HG02798 (cell line): ENCODE data around the gene PLEK2.
"Not testable (repeated sequence)": the region's sequence is repeated elsewhere in the genome, so short reads cannot be mapped to it uniquely, and the experiment has no call there.

ENCODE experiments used
- ATAC-seq: cut with Tn5 transposase; IDR thresholded peaks from one replicate; pipeline ENCODE4 v1.9.1; 2021; ENCODE audit warnings: mild to moderate bottlenecking; ENCODE audit not compliant: unreplicated experiment, poor library complexity

PLEK2 gene

DNA sequence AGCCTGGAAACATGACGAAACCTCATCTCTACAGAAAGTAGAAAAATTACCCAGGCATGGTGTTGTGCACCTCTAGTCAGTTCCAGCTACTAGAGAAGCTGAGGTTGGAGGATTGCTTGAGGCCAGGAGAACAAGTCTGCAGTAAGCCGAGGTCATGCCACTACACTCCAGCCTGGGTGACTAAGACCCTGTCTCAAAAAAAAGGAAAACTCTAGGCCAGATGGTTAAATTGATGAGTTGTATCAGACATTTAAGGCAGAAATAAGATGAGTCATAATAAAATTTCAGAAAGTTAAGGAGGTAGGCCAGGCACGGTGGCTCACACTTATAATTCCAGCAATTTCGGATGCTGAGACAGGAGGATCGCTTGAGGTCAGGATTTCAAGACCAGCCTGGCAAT lies 41.1 kb downstream of the PLEK2 start:
- no peak for ATAC-seq

DNA sequence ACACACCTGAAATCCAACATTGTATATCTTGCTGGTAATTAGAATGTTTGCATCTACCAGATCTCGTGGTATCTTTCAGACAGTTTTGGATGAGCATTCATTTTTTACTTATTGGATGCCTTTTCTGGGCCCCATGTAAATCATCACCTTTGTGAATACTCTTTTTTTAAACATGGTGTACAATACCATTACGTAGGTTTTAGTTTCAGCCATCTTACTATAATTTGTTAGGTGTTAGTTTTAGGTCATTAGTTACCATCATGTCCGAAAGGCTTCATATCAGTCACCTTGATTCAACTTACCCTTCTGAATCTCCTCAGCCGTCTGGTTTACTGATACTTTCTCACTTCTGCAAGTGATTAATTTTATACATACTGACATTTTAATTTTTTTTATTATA lies 46.5 kb downstream of the PLEK2 start:
- no peak for ATAC-seq

DNA sequence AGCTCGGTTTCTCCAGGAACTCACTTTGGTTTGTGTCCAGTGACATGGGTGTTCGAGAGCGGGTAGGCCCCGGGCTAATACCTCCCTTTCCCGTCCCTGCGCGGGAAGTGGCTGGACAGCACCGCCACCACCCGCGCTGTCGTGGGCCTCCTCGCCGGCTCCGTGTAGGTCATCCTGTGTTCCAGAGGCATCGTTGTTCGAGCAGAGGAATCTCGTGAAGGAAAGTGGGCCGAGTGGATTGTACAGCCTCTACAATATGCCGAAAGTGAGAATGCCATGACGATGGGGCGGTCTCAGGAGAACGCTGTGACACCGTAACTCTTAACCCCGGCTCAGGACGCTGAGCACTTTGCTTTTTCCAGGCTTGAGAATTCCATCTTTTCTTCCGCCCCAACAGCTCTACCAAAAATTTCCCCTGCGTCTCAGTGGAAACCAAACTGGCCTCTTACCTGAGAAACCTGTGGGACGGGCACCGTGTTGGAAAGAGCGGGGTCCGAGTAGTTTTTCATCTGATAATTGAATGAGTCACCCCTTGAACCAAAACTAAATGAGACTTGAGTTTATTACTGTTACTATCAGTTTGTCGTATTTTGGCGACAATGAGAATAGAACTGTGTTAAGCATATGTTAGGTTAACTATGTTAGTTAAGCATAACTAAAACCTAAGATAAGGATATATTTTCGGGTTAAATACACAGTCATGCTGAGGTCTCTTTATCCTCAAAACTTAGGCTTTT lies 51.3 kb downstream of the PLEK2 start:
- peak; percentile 30 for ATAC-seq

DNA sequence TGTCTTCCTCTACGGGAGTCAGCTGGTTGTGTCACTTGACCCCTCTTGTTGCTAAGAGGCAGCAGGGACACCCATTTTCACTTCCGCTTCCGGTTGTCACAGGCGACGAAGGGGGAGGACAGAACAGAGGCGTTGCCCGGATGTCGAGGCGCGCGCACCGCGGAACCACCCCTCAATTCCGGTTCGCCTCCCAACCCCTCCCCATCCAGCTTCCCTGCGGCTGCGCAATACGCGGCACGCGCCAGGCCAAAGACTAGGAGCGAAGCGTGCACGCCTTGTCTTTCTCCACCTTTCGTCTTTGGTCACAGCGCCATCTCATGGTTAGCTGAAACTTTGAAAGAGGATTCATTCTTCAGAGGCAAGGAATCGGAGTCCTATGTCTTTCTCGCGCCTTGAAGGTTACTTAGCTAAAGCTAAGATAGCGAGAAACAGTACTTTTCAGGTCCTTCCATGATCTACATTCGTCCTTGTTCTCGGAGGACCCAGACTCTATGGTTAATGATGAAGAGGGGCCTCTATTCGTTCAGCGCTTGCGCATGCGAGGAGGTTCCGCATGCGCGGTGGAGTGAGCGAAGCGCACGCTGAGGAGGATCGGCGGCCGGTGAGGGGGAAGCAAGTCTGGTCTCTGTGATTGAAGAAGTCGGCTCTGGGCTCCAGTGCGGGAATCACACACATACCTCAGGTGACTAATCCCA lies 52.0 kb downstream of the PLEK2 start, which contains the start of the genes ATP6V1D and EIF2S1:
Gene ATP6V1D (minus strand): TSS at position 30 of the 695 bp plus-strand sequence. CDS start 106 bp downstream, outside the sequence.
Gene EIF2S1 (plus strand): TSS at position 554 of the 695 bp plus-strand sequence. CDS start 4,440 bp downstream, outside the sequence.
- ATAC-seq = peak; percentile 93

DNA sequence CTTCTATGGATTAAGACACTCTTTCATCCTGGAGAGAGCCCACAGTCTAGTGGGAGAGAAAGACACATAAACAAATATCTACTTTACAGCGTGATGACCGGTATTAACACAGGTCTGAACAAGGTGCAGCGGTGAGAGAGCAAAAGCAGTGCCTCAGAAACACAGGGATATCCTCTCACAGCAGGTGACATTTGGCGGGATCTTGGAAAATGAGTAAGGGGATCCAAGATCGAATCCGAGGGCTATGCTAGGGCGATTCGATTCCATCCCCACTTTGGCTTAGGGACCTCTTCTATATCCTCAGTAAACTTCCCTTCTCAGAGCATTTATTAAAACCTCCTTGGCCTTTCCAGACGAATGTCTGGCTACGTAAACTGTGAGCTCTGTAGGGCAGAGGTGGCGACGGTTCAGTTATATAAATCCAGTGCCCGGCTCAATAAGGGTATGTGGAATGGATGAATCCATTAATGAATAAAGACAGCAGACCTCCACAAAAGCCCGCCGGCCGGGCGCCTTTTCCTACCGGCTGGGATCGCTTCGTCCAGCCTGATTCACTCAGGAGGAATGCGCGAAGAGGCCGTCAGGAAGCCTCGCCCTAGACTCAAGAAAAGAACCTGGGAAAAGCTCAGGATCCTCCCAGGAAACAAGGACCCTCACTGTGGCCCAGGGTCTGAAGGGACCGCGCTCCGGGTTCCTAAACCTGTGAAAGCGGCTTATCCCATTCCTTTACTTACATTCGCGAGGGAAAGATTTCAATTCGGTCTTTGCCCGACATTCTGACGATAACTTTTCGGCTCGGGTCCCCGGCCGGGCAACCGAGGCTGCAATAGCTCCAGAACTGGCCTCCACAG lies 52.8 kb downstream of the PLEK2 start:
- no peak for ATAC-seq

DNA sequence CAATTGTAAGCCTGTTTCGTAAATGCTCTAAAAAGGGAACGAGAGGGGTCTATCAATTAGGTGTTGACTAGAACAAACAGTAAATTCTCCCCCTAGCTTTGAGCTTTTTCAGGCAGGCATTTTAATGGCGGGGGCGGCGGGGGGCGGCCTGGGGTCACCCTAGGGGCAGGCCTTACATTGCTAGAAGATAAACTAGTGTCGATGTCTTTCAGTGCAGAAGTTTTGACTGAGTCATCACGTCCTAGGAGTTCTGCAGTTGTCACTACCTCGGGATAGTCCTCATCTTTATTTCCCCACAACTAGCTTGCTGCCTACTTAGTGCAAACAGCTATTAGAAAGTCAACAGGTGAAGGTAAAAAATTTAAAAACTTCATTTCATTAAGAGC lies 54.0 kb downstream of the PLEK2 start:
- ATAC-seq = no peak

GRCh38 chr14:67357186-67357968 lies 54.6 kb downstream of the PLEK2 start:
- ATAC-seq = no peak

- no peak for ATAC-seq
These were observed 59.9 kb downstream of the PLEK2 start for GRCh38 chr14:67352055-67352454.

GRCh38 chr14:67345583-67345982 lies 66.4 kb downstream of the PLEK2 start:
- ATAC-seq = no peak

DNA sequence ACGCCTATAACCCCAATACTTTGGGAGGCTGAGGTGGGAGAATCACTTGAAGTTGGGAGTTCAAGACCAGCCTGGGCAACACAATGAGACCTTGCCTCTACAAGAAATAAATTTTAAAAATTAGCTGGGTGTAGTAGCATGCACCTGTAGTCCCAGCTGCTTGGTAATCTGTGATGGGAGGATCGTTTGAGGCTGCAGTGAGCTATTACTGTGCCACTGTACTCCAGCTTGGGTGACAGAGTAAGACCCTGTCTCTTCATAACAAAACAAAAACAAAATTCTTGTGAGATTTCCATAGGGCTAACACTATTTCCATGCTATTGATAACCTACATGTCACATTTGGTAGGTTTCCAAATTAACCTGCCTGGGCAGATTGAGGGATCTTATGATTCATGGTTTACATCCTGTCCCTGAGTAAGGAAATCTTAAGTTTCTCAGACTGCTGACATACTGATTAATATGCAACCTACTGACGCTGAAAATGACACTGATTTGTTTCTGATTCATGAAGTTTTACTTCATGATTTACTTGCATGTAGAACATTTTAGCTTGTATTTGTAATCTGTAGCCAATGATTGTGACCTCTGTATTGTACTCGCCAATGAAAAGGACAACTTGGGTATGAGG lies 68.2 kb downstream of the PLEK2 start:
- no peak for ATAC-seq

- ATAC-seq = not testable (repeated sequence)
These were observed 70.7 kb downstream of the PLEK2 start for GRCh38 chr14:67341231-67341630.
